ENCODE results near the gene APP.

The APP gene

GRCh38 chr21:26127918-26128317 is 42.7 kb downstream of the APP start:
- no peak overlapping the region for H3K4me3 ChIP-seq (ENCODE audit: low read depth, low read length)

GRCh38 chr21:26127073-26127814 is 43.3 kb downstream of the APP start:
- H3K4me3 ChIP-seq (ENCODE audit: low read depth, low read length): no peak overlapping the region

- H3K4me3 ChIP-seq (ENCODE audit: low read depth, low read length): no peak overlapping the region
Observed at GRCh38 chr21:26126168-26126553, 44.4 kb downstream of the APP start.

- no peak overlapping the region for H3K4me3 ChIP-seq (ENCODE audit: low read depth, low read length)
Observed at GRCh38 chr21:26125433-26126167, 45.0 kb downstream of the APP start.

GRCh38 chr21:26124896-26125295 is 45.7 kb downstream of the APP start:
- no peak overlapping the region for H3K4me3 ChIP-seq (ENCODE audit: low read depth, low read length)

- no peak overlapping the region for H3K4me3 ChIP-seq (ENCODE audit: low read depth, low read length)
Observed at GRCh38 chr21:26124421-26124833, 46.1 kb downstream of the APP start.

GRCh38 chr21:26123012-26123411 is 47.6 kb downstream of the APP start:
- H3K4me3 ChIP-seq (ENCODE audit: low read depth, low read length): no peak overlapping the region

- H3K4me3 ChIP-seq (ENCODE audit: low read depth, low read length): no peak overlapping the region
Observed at GRCh38 chr21:26120828-26121227, 49.7 kb downstream of the APP start.

GRCh38 chr21:26119906-26120305 is 50.7 kb downstream of the APP start:
- H3K4me3 ChIP-seq (ENCODE audit: low read depth, low read length): no peak overlapping the region

- H3K4me3 ChIP-seq (ENCODE audit: low read depth, low read length): no peak overlapping the region
Observed at GRCh38 chr21:26118938-26119540, 51.5 kb downstream of the APP start.

GRCh38 chr21:26117972-26118367 is 52.6 kb downstream of the APP start:
- no peak overlapping the region for H3K4me3 ChIP-seq (ENCODE audit: low read depth, low read length)

GRCh38 chr21:26117324-26117971 is 53.1 kb downstream of the APP start:
- H3K4me3 ChIP-seq (ENCODE audit: low read depth, low read length): no peak overlapping the region

GRCh38 chr21:26116456-26117011 is 54.0 kb downstream of the APP start:
- H3K4me3 ChIP-seq (ENCODE audit: low read depth, low read length): no peak overlapping the region

GRCh38 chr21:26115899-26116298 is 54.7 kb downstream of the APP start:
- H3K4me3 ChIP-seq (ENCODE audit: low read depth, low read length): no peak overlapping the region

- no peak overlapping the region for H3K4me3 ChIP-seq (ENCODE audit: low read depth, low read length)
Observed at GRCh38 chr21:26115305-26115704, 55.3 kb downstream of the APP start.

- no peak overlapping the region for H3K4me3 ChIP-seq (ENCODE audit: low read depth, low read length)
Observed at GRCh38 chr21:26112975-26113374, 57.6 kb downstream of the APP start.

GRCh38 chr21:26112127-26112742 is 58.3 kb downstream of the APP start:
- H3K4me3 ChIP-seq (ENCODE audit: low read depth, low read length): no peak overlapping the region

GRCh38 chr21:26110715-26111114 is 59.9 kb downstream of the APP start:
- H3K4me3 ChIP-seq (ENCODE audit: low read depth, low read length): no peak overlapping the region

GRCh38 chr21:26107429-26107828 is 63.1 kb downstream of the APP start:
- no peak overlapping the region for H3K4me3 ChIP-seq (ENCODE audit: low read depth, low read length)

- H3K4me3 ChIP-seq (ENCODE audit: low read depth, low read length): no peak overlapping the region
Observed at GRCh38 chr21:26106562-26106961, 64.0 kb downstream of the APP start.

- no peak overlapping the region for H3K4me3 ChIP-seq (ENCODE audit: low read depth, low read length)
Observed at GRCh38 chr21:26105819-26106218, 64.8 kb downstream of the APP start.

All from iPS-11a (cell line).